ENCODE measurements around the gene HAPLN2.
A peak's percentile ranks its signal among the peaks of the same experiment; 100 is the strongest.

HAPLN2 gene

GRCh38 chr1:156646738-156647211, 27.6 kb downstream of the HAPLN2 start:
- no peak for DNase-seq

DNA sequence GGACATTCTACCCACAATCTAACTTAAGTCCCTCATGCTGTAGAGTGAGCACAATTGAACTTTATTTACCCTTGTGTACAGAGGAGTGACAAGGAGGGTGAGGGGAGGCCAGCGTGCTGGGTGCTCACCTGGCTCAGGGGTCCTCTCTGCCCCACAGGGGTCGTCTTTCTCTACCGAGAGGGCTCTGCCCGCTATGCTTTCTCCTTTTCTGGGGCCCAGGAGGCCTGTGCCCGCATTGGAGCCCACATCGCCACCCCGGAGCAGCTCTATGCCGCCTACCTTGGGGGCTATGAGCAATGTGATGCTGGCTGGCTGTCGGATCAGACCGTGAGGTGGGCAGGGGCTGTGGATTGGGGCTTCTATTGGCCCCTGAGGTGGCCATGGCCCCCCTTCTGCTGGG, 28.1 kb downstream of the HAPLN2 start:
- no peak for DNase-seq

GRCh38 chr1:156648496-156648895, 29.3 kb downstream of the HAPLN2 start:
- DNase-seq, result no peak

DNA sequence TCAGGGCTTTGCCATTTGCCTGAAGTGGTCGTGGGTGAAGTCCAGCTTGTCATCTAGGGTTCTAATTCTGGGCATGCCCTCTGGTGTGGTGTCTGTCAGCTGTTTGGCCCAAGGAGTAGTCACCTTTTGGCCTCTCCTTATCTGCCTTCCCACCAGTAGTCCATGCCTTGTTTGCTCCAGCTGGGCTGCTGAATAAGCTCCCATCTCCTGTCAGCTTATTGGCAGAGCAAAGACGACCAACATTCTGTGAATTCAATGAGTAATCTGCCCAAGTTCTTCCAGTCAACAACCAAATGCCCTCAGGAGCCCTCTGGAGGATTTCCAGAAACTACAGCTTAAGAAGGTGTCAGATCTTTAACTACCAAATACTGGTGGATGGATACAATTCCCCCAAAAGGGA, 29.7 kb downstream of the HAPLN2 start:
- DNase-seq, result no peak

DNA sequence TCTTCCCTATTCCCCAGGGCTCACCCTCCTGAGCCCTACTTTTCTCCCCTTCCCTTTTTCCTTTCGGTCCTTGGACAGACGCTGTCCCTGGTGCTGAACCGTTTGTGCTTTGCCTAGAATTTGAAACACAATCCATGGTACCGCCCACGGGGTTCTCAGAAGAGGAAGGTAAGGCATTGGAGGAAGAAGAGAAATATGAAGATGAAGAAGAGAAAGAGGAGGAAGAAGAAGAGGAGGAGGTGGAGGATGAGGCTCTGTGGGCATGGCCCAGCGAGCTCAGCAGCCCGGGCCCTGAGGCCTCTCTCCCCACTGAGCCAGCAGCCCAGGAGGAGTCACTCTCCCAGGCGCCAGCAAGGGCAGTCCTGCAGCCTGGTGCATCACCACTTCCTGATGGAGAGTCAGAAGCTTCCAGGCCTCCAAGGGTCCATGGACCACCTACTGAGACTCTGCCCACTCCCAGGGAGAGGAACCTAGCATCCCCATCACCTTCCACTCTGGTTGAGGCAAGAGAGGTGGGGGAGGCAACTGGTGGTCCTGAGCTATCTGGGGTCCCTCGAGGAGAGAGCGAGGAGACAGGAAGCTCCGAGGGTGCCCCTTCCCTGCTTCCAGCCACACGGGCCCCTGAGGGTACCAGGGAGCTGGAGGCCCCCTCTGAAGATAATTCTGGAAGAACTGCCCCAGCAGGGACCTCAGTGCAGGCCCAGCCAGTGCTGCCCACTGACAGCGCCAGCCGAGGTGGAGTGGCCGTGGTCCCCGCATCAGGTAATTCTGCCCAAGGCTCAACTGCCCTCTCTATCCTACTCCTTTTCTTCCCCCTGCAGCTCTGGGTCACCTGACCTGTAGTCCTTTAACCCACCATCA, 33.1 kb downstream of the HAPLN2 start:
- DNase-seq, result no peak

DNA sequence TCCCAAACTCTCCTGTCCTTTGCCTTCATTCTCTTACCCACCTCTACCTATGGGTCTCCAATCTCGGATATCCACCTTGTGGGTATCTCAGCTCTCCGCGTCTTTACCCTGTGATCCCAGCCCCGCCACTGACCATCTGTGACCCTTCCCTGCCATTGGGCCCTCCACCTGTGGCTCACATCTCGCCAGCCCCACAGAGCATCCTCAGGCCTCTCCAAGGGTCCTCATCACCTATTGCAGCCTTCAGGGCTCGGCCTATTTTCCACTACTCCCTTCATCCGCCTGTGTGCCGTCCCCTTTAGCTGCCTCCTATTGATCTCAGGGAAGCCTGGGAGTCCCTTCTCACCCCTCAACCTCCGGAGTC, 33.8 kb downstream of the HAPLN2 start:
- DNase-seq, result no peak

- DNase-seq, result no peak
Measured at GRCh38 chr1:156654700-156655099, 35.5 kb downstream of the HAPLN2 start.

DNA sequence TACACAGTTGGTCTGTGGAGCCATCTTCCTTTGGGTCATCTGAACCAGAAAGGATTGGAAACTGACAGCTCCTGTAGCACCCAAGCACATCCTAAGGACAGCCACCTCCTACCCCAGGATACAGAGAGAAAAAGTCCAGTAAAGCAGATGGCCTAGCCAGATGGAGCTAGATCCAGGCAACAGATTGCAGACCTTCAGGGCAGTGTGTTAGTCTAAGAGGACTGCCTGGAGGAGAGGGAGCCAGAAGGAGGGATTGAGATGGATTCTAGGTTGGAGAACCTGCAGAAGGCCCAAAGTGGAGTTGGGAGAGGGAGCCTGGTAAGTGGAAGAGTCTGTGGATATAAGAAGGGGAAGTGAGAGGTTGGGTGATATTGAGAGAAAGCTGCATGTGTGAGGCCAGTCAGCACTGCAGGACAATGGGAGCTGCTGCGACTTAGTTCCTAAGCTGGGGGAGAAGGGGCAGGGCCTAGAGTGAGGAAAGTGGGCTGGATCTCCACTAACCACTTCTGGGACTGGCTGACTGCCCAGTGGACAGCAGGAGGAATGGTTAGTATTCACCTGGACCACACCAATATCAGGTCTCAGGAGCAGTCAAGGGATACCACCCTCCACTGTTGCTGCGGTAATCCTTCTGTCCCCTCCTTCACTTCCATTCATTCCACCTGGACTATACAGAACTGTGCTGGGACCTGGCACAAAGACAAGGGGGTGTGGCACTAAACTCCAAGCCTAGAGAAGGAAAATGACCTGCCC, 36.1 kb downstream of the HAPLN2 start:
- no peak for DNase-seq

DNA sequence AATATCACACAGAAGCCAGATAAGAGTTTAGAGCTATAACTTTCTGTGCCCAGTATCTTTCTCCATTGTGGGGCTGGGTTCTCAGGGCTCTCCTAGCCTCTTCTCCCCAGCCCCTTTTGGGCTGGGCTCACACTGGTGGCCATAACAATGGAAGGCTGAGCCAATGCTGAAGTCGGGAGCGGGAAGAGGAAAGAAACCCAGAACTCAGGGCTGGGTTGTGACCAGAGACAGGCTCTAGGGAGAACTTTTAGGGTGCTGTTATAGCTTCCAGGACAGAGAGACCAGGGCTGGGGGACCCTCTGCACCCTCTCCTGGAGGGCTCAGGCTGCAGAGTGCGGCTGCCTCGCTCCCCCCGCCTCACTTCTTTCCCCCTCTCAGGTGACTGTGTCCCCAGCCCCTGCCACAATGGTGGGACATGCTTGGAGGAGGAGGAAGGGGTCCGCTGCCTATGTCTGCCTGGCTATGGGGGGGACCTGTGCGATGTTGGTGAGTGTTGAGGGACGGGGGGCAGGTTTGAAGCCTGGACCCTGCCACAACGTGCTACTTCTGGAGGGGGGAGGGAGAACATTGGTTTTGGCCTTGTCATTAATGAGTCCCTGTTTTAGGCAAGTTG, 36.8 kb downstream of the HAPLN2 start:
- DNase-seq, result no peak

DNA sequence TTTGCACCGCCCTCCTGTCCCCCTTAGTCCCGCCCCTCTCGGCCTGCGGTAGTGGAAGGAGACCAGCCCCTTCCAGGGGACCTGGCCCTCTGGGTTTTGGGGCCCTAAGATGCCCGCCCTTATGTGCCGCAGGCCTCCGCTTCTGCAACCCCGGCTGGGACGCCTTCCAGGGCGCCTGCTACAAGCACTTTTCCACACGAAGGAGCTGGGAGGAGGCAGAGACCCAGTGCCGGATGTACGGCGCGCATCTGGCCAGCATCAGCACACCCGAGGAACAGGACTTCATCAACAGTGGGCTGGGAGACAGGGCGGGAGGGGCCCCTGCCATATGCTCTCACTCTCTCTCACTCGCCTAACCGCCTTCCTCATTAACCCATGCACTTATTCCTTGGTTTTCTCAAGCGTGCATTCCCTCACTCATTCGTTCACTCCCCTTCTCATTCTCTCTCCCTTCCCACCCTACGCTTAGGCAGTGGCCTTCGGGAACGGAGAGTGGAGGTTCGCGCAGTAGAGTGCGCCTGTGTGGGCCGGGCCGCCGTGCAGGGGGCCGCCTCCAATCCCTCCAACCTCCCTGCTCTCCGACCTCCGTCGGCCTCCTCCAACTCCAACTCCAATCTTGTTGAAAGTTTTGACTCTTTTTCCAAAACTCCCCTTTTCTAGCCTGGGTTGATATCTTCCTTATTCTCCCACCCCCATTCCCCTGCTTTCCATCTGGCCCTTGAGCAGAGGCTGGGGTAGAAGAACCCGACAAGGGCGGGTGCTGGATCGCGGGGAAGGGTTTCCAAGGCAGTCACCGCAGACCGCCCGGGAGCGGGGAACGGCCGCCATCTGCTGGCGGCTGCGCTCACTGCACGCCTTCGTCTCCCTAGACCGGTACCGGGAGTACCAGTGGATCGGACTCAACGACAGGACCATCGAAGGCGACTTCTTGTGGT, 37.9 kb downstream of the HAPLN2 start:
- DNase-seq, result peak; percentile 49

- DNase-seq, result peak; percentile 62
Measured at GRCh38 chr1:156657741-156658319, 38.6 kb downstream of the HAPLN2 start.

GRCh38 chr1:156658496-156658895, 39.3 kb downstream of the HAPLN2 start:
- DNase-seq, result peak; percentile 37

- peak; percentile 76 for DNase-seq
Measured at GRCh38 chr1:156658945-156659574, 39.8 kb downstream of the HAPLN2 start.

DNA sequence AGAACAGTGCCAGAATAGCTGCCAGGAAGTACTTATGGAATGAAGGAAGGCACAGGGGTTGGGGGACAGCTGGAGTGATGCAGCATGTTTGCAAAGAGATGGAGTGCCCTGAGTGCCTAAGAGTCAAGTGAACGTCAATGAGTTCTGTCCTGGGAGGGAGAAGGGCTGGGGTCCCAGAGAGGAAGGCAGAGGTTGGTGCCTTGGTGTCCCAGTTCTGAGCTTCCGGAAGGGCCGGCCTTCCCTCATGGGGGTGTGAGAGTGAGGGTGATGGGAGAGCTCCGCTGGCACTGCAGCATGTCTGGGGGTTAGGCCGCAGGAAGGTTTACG, 40.4 kb downstream of the HAPLN2 start:
- no peak for DNase-seq

DNA sequence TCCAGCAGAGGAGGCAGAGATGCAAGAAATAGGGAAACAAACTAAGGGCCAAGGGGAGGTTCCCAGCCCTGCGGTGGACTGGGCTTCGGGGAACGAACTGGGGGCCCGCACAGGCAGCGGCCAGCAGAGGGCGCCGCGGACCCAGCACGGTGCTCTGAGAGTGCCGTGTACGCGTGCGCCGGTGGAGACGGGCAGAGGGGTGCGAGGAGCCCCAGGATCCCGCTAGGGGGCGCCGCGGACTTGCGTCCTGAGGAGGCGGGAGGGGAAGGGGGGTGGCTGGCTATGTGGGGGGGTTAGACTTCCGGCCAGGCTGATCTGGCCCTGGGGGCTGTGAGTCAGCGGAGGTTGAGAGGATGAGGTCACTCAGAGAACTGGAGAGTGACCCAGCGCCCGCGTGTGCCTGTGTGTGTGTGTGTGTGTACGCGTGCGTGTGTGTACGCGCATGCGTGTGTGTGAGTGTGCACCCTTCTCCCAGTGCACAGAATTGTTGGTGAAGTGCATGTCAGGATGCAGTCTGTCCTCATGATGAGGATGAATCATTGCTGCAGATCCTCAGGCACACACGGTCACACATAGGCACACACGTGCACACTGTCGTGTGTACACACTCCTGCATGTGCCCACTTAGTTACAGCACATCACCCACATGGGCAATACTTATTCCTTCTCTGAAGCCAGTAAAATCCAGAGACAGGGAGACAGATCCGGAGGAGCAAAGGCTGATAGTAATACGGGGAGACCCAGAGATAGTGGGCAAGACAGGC, 41.0 kb downstream of the HAPLN2 start:
- DNase-seq, result peak; percentile 94

DNA sequence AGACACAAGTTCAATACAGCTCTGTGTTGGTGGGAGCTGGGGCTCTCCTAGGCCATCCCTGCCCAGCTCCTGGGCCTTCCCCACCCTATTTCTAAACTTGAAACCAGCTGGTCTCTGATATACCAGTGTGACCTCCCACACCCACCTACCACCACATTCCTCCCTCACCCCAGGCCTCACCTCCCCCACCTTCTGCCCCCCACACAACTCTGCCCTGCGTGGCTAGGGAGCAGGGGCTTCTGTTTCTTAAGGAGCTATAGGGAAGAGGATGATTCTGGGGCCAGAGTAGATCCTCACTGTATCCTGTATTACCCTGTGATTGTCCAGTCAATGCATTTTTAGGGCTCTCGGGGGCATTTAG, 41.5 kb downstream of the HAPLN2 start:
- no peak for DNase-seq

GRCh38 chr1:156662005-156662799, 43.0 kb downstream of the HAPLN2 start:
- DNase-seq, result no peak

DNA sequence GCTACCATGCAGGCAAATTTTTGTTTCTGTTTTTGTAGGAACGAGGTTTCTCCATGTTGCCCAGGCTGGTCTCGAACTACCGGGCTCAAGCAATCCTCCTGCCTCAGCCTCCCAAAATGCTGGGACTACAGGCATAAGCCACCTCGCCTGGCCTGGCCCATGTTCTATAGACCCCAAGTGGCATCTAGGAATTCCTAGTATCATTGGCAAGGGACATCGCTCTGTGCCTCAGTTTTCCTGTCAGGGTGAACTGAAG, 43.5 kb downstream of the HAPLN2 start:
- DNase-seq, result no peak

- peak; percentile 83 for DNase-seq
Measured at GRCh38 chr1:156663178-156663577, 44.0 kb downstream of the HAPLN2 start.

- DNase-seq, result peak; percentile 46
Measured at GRCh38 chr1:156664046-156664766, 45.0 kb downstream of the HAPLN2 start.

Measured in SHP77 treated with DMSO at 0.1 percent for 48 hours (cell line).